Left hindlimb (tissue), 1 donor: ENCODE data around the gene POC1A.
A peak's percentile ranks its signal among the peaks of the same experiment; 100 is the strongest.
"Not testable (repeated sequence)": the region's sequence is repeated elsewhere in the genome, so short reads cannot be mapped to it uniquely, and the experiment has no call there.

Source experiments
- DNase-seq: peaks from one replicate; pipeline ENCODE4 v3.0.0-alpha.2; 2018

POC1A gene

GRCh38 chr3:52183786-52184445 lies 29.7 kb upstream of the POC1A start:
- no peak for DNase-seq

- no peak for DNase-seq
Observed at GRCh38 chr3:52182691-52183090, 28.5 kb upstream of the POC1A start.

- no peak for DNase-seq
Observed at GRCh38 chr3:52182196-52182595, 28.0 kb upstream of the POC1A start.

GRCh38 chr3:52181543-52181942 lies 27.3 kb upstream of the POC1A start:
- DNase-seq: no peak

- DNase-seq: no peak
Observed at GRCh38 chr3:52178537-52178936, 24.3 kb upstream of the POC1A start.

GRCh38 chr3:52178126-52178525 lies 23.9 kb upstream of the POC1A start:
- DNase-seq: not testable (repeated sequence)

- DNase-seq: no peak
Observed at GRCh38 chr3:52177701-52178042, 23.4 kb upstream of the POC1A start.

GRCh38 chr3:52176951-52177700 lies 22.9 kb upstream of the POC1A start:
- no peak for DNase-seq

- DNase-seq: no peak
Observed at GRCh38 chr3:52176180-52176752, 22.0 kb upstream of the POC1A start.

GRCh38 chr3:52175416-52176179 lies 21.4 kb upstream of the POC1A start:
- DNase-seq: no peak

GRCh38 chr3:52174896-52175295 lies 20.7 kb upstream of the POC1A start:
- no peak for DNase-seq

GRCh38 chr3:52173101-52173500 lies 18.9 kb upstream of the POC1A start:
- no peak for DNase-seq

GRCh38 chr3:52172262-52172757 lies 18.1 kb upstream of the POC1A start:
- DNase-seq: no peak

GRCh38 chr3:52171514-52172261 lies 17.5 kb upstream of the POC1A start:
- no peak for DNase-seq

- not testable (repeated sequence) for DNase-seq
Observed at GRCh38 chr3:52170217-52170616, 16.0 kb upstream of the POC1A start.

GRCh38 chr3:52167240-52167639 lies 13.0 kb upstream of the POC1A start:
- DNase-seq: no peak

- DNase-seq: peak; percentile 25
Observed at GRCh38 chr3:52162250-52162872, 8.1 kb upstream of the POC1A start.

GRCh38 chr3:52159503-52159902 lies 5.3 kb upstream of the POC1A start:
- DNase-seq: no peak

GRCh38 chr3:52155912-52156311 lies 1.7 kb upstream of the POC1A start:
- no peak for DNase-seq

- DNase-seq: peak; percentile 38
Observed at GRCh38 chr3:52153389-52154096, 680 bp downstream of the POC1A start.

GRCh38 chr3:52151991-52152390 lies 2.2 kb downstream of the POC1A start:
- not testable (repeated sequence) for DNase-seq
